Activated T-cell treated with anti-CD3 and anti-CD28 coated beads, Interleukin-2, amount 50 U/mL, for 4 hours (primary cell): Measurements from ENCODE around the gene LRRC4. TPM values are rescaled to one million over a fixed set of nuclear protein-coding genes. Genes with fewer than 3 reads are reported as not detected.

ENCODE experiments used
- ATAC-seq, 2 donors: fragments of 200-7000 bp; cut with Tn5 transposase; one replicate each; pipeline ENCODE4 v1.10.0; 2021
- DNase-seq: peaks from one replicate; pipeline ENCODE4 v3.0.0-alpha.2; 2020
- H3K27me3 Mint-ChIP-seq: one replicate; pipeline ENCODE4 v1.8.0; 2021; ENCODE audit warnings: low read depth, mixed read lengths
- H3K36me3 Mint-ChIP-seq: one replicate; pipeline ENCODE4 v1.8.0; 2022; ENCODE audit warnings: mixed read lengths; ENCODE audit not compliant: insufficient read depth
- H3K4me1 Mint-ChIP-seq: one replicate; pipeline ENCODE4 v1.8.0; 2021; ENCODE audit warnings: low read depth, mixed read lengths
- H3K4me3 Mint-ChIP-seq: one replicate; pipeline ENCODE4 v1.8.0; 2021; ENCODE audit warnings: mild to moderate bottlenecking, moderate library complexity, mixed read lengths
- H3K9me3 Mint-ChIP-seq: one replicate; pipeline ENCODE4 v1.8.0; 2021; ENCODE audit warnings: mixed read lengths
- total RNA-seq, 3 donors: library from RNA; stranded (reverse); gene quantifications; one replicate each; pipeline ENCODE4 v1.2.1, GENCODE V29; 2021

The LRRC4 gene
- total RNA-seq: 1 to 10 TPM; 1.2 to 4.2 (median 2.8) TPM

- peaks cover 9% of the 10 kb centered on the region for H3K27me3 Mint-ChIP-seq
- peak within 1 kb of the TSS; percentile 76 for H3K4me3 Mint-ChIP-seq
Measured at GRCh38 chr7:128030654-128031611, at the start of gene LRRC4. LRRC4 (minus strand) TSS chr7:128031437; CDS start chr7:128030640, 797 bp downstream.

GRCh38 chr7:128080169-128080568 is 48.9 kb upstream of the LRRC4 start:
- no peak for DNase-seq
- no peak for ATAC-seq
- H3K4me1 Mint-ChIP-seq: no peaks in the 10 kb centered on the region
- H3K4me3 Mint-ChIP-seq: no peak overlapping the region
- peaks cover 18% of the 10 kb centered on the region for H3K36me3 Mint-ChIP-seq
- H3K27me3 Mint-ChIP-seq: no peaks in the 10 kb centered on the region
- H3K9me3 Mint-ChIP-seq: no peaks in the 10 kb centered on the region

More at GRCh38 chr7:128030654-128031611, at the start of gene LRRC4:
- no peak for DNase-seq
- peak; percentile 20 to 31 for ATAC-seq
- Mint-ChIP-seq H3K9me3 (no peaks in the 10 kb centered on the region), H3K36me3 (peaks cover 18% of the 10 kb centered on the region), H3K4me1 (peaks cover 16% of the 10 kb centered on the region)

GRCh38 chr7:128078309-128078708 is 47.1 kb upstream of the LRRC4 start:
- no peak for DNase-seq
- Mint-ChIP-seq H3K36me3 (peaks cover 15% of the 10 kb centered on the region), H3K27me3 (no peaks in the 10 kb centered on the region), H3K9me3 (no peaks in the 10 kb centered on the region), H3K4me1 (no peaks in the 10 kb centered on the region), H3K4me3 (no peak overlapping the region)
- ATAC-seq: no peak

- Mint-ChIP-seq H3K4me1 (no peaks in the 10 kb centered on the region), H3K4me3 (no peak overlapping the region), H3K9me3 (no peaks in the 10 kb centered on the region), H3K27me3 (no peaks in the 10 kb centered on the region), H3K36me3 (peaks cover 6% of the 10 kb centered on the region)
- DNase-seq (no peak), ATAC-seq (no peak)
Measured at GRCh38 chr7:128076796-128077271, 45.6 kb upstream of the LRRC4 start.

- Mint-ChIP-seq H3K4me3 (no peak overlapping the region), H3K9me3 (no peaks in the 10 kb centered on the region), H3K27me3 (no peaks in the 10 kb centered on the region), H3K36me3 (peaks cover 11% of the 10 kb centered on the region), H3K4me1 (peaks cover 4% of the 10 kb centered on the region)
- no peak for DNase-seq
- ATAC-seq: no peak
Measured at GRCh38 chr7:128076196-128076795, 45.1 kb upstream of the LRRC4 start.

GRCh38 chr7:128075242-128076095 is 44.2 kb upstream of the LRRC4 start:
- no peak overlapping the region for H3K4me3 Mint-ChIP-seq
- ATAC-seq (no peak), DNase-seq (no peak)
- H3K36me3 Mint-ChIP-seq: peaks cover 17% of the 10 kb centered on the region
- H3K9me3 Mint-ChIP-seq: no peaks in the 10 kb centered on the region
- no peaks in the 10 kb centered on the region for H3K27me3 Mint-ChIP-seq
- peaks cover 11% of the 10 kb centered on the region for H3K4me1 Mint-ChIP-seq

- DNase-seq (no peak), ATAC-seq (no peak)
- Mint-ChIP-seq H3K27me3 (no peaks in the 10 kb centered on the region), H3K4me1 (peaks cover 11% of the 10 kb centered on the region), H3K9me3 (no peaks in the 10 kb centered on the region), H3K4me3 (no peak overlapping the region), H3K36me3 (peaks cover 20% of the 10 kb centered on the region)
Measured at GRCh38 chr7:128074736-128075135, 43.5 kb upstream of the LRRC4 start.

- Mint-ChIP-seq H3K4me1 (peaks cover 11% of the 10 kb centered on the region), H3K9me3 (no peaks in the 10 kb centered on the region), H3K36me3 (peaks cover 20% of the 10 kb centered on the region), H3K4me3 (no peak overlapping the region), H3K27me3 (no peaks in the 10 kb centered on the region)
- ATAC-seq (no peak), DNase-seq (no peak)
Measured at GRCh38 chr7:128074336-128074735, 43.1 kb upstream of the LRRC4 start.

GRCh38 chr7:128073671-128074310 is 42.6 kb upstream of the LRRC4 start:
- Mint-ChIP-seq H3K4me3 (no peak overlapping the region), H3K9me3 (no peaks in the 10 kb centered on the region), H3K27me3 (no peaks in the 10 kb centered on the region), H3K4me1 (peaks cover 11% of the 10 kb centered on the region), H3K36me3 (peaks cover 20% of the 10 kb centered on the region)
- ATAC-seq (no peak), DNase-seq (no peak)

- Mint-ChIP-seq H3K4me1 (peaks cover 15% of the 10 kb centered on the region), H3K9me3 (no peaks in the 10 kb centered on the region), H3K27me3 (no peaks in the 10 kb centered on the region), H3K4me3 (no peak overlapping the region), H3K36me3 (peaks cover 20% of the 10 kb centered on the region)
- DNase-seq: no peak
- ATAC-seq: no peak
Measured at GRCh38 chr7:128071801-128072200, 40.6 kb upstream of the LRRC4 start.

GRCh38 chr7:128071376-128071775 is 40.1 kb upstream of the LRRC4 start:
- Mint-ChIP-seq H3K9me3 (no peaks in the 10 kb centered on the region), H3K4me1 (peaks cover 15% of the 10 kb centered on the region), H3K27me3 (no peaks in the 10 kb centered on the region), H3K36me3 (peaks cover 20% of the 10 kb centered on the region), H3K4me3 (no peak overlapping the region)
- ATAC-seq: no peak
- DNase-seq: no peak

GRCh38 chr7:128069373-128070364 is 38.4 kb upstream of the LRRC4 start:
- ATAC-seq (no peak), DNase-seq (no peak)
- no peaks in the 10 kb centered on the region for H3K27me3 Mint-ChIP-seq
- H3K36me3 Mint-ChIP-seq: peaks cover 24% of the 10 kb centered on the region
- H3K4me1 Mint-ChIP-seq: peaks cover 16% of the 10 kb centered on the region
- H3K9me3 Mint-ChIP-seq: no peaks in the 10 kb centered on the region
- H3K4me3 Mint-ChIP-seq: no peak overlapping the region

GRCh38 chr7:128068785-128069184 is 37.5 kb upstream of the LRRC4 start:
- H3K27me3 Mint-ChIP-seq: no peaks in the 10 kb centered on the region
- no peaks in the 10 kb centered on the region for H3K9me3 Mint-ChIP-seq
- H3K4me3 Mint-ChIP-seq: no peak overlapping the region
- DNase-seq (no peak), ATAC-seq (no peak)
- H3K4me1 Mint-ChIP-seq: peaks cover 16% of the 10 kb centered on the region
- H3K36me3 Mint-ChIP-seq: peaks cover 27% of the 10 kb centered on the region
